Suprapubic skin (tissue), 4 donors: Measurements from ENCODE around the gene EVPLL. TPM values are rescaled to one million over a fixed set of nuclear protein-coding genes. Genes with fewer than 3 reads are reported as not detected.
"Not testable (repeated sequence)": the region's sequence is repeated elsewhere in the genome, so short reads cannot be mapped to it uniquely, and the experiment has no call there.

Experiments used
- DNase-seq, 2 donors: peaks; one replicate each; pipeline ENCODE4 v3.0.0-alpha.2; 2019; ENCODE audit warnings: low spot score in 2 of 2
- H3K27ac ChIP-seq: fragments of 200-600 bp; sonication (generic); one replicate; pipeline ENCODE4 v1.5.1; 2019
- H3K27me3 ChIP-seq: fragments of 200-600 bp; sonication (generic); one replicate; pipeline ENCODE4 v1.5.1; 2019
- H3K36me3 ChIP-seq: fragments of 200-600 bp; sonication (generic); one replicate; pipeline ENCODE4 v1.5.1; 2019
- H3K4me1 ChIP-seq: fragments of 200-600 bp; sonication (generic); one replicate; pipeline ENCODE4 v1.5.1; 2019
- H3K4me3 ChIP-seq: fragments of 200-600 bp; sonication (generic); one replicate; pipeline ENCODE4 v1.5.1; 2019; ENCODE audit warnings: mild to moderate bottlenecking
- H3K9me3 ChIP-seq: fragments of 200-600 bp; sonication (generic); one replicate; pipeline ENCODE4 v1.5.1; 2019
- EP300 ChIP-seq: sonication (generic); formaldehyde crosslinking; IDR thresholded peaks from one replicate; pipeline ENCODE4 v1.6.1; 2017; ENCODE audit warnings: antibody characterized with exemption
- POLR2A ChIP-seq, 2 donors: fragments of 450-650 bp; IDR thresholded peaks; one replicate each; pipeline ENCODE4 v1.6.1; 2017; ENCODE audit warnings: antibody characterized with exemption in 2 of 2, mild to moderate bottlenecking in 2 of 2, moderate library complexity in 2 of 2
- POLR2AphosphoS5 ChIP-seq, 3 donors: sonication (generic); formaldehyde crosslinking; IDR thresholded peaks; one replicate each; pipeline ENCODE4 v1.6.1; 2017; ENCODE audit warnings: antibody characterized with exemption in 3 of 3
- WGBS: methylation state at CpG from one replicate; pipeline ENCODE4 v1.1.5; 2018; 5-methylcytosine and 5-hydroxymethylcytosine counted together
- total RNA-seq, 4 donors: library from RNA; depleted of rRNA; stranded (reverse); fragments of >200 nt; gene quantifications; one replicate each; pipeline ENCODE4 v1.1.0, GENCODE V29; 2016
- TF ChIP-seq, protein P1 (sequence below), 2 donors: fragments of 200-600 bp in 1 of 2; fragments of 450-650 bp in 1 of 2; sonication (generic) in 1 of 2; IDR thresholded peaks; one replicate each; pipeline ENCODE4 v1.5.1; 2016 to 2019; ENCODE audit warnings: antibody characterized with exemption in 2 of 2, mild to moderate bottlenecking in 1 of 2, moderate library complexity in 1 of 2

Gene EVPLL
- total RNA-seq, 4 donors from 2014 or later: 3.7 to 15.6 (median 9.2) TPM

DNA sequence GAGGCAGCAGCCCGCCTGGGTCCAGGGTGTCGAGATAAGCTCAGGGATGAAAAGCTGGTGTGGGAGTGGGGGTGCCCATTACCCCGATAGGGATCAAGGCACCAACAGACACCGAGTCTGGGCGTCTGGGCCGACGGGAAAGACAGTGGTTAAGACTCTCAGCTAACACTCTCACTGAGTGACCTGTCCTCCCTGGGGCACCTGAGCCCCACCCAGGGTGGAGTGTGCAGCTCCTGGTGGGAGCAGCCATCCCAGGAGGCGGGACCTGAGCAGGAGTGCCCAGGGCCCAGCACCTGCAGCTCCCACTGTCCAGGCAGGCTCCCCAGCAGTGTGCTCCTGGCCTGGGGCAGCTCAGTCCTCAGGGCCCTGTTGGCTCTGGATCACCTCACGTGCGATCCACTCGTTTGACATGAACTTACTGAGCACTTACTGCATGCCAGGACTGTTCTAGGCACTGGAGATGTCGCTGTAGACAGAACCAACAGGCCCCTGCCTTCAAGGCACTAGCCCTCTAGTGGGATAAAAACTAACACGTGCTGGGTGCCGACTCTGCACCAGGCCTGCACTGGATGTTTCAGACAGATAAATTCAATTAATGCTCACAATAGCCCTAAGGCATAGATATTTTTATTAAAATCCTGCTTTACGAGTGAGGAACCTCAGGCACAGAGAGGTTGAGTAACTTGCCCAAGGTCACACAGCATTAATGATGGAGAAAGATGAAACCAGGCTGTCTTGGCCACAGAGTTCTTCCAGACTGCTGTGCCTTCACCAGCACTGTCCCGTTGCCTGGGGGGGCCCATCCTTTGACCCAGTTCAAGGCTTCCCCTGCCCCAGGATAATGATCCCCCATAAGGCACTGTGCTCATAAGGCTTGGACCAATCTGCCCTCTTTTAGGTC lies 1.9 kb downstream of the EVPLL start:
- no peak overlapping the region for H3K4me3 ChIP-seq
- H3K4me1 ChIP-seq: peaks cover 35% of the 10 kb centered on the region
- H3K9me3 ChIP-seq: no peaks in the 10 kb centered on the region
- H3K27me3 ChIP-seq: peaks cover 22% of the 10 kb centered on the region
- DNase-seq: no peak
- no peak for TF ChIP-seq EP300
- no peak for TF ChIP-seq POLR2A (IDR thresholded peaks at IDR 0.05)
- TF ChIP-seq, protein P1, sequence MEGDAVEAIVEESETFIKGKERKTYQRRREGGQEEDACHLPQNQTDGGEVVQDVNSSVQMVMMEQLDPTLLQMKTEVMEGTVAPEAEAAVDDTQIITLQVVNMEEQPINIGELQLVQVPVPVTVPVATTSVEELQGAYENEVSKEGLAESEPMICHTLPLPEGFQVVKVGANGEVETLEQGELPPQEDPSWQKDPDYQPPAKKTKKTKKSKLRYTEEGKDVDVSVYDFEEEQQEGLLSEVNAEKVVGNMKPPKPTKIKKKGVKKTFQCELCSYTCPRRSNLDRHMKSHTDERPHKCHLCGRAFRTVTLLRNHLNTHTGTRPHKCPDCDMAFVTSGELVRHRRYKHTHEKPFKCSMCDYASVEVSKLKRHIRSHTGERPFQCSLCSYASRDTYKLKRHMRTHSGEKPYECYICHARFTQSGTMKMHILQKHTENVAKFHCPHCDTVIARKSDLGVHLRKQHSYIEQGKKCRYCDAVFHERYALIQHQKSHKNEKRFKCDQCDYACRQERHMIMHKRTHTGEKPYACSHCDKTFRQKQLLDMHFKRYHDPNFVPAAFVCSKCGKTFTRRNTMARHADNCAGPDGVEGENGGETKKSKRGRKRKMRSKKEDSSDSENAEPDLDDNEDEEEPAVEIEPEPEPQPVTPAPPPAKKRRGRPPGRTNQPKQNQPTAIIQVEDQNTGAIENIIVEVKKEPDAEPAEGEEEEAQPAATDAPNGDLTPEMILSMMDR (IDR thresholded peaks at IDR 0.05): no peak
- TF ChIP-seq POLR2AphosphoS5 (IDR thresholded peaks at IDR 0.05): no peak
- no peak overlapping the region for H3K27ac ChIP-seq
- WGBS: 61% methylated on average over 6 of the region's 16 CpGs
- H3K36me3 ChIP-seq: no peaks in the 10 kb centered on the region

- 51% methylated on average over 9 of the region's 15 CpGs for WGBS
- Histone ChIP-seq H3K9me3 (no peaks in the 10 kb centered on the region), H3K36me3 (no peaks in the 10 kb centered on the region), H3K27ac (no peak overlapping the region), H3K4me3 (no peak overlapping the region), H3K4me1 (peaks cover 35% of the 10 kb centered on the region), H3K27me3 (peaks cover 22% of the 10 kb centered on the region)
- no peak for TF ChIP-seq POLR2AphosphoS5 (IDR thresholded peaks at IDR 0.05)
- no peak for DNase-seq
Measured at GRCh38 chr17:18380471-18381157, 3.0 kb downstream of the EVPLL start.

DNA sequence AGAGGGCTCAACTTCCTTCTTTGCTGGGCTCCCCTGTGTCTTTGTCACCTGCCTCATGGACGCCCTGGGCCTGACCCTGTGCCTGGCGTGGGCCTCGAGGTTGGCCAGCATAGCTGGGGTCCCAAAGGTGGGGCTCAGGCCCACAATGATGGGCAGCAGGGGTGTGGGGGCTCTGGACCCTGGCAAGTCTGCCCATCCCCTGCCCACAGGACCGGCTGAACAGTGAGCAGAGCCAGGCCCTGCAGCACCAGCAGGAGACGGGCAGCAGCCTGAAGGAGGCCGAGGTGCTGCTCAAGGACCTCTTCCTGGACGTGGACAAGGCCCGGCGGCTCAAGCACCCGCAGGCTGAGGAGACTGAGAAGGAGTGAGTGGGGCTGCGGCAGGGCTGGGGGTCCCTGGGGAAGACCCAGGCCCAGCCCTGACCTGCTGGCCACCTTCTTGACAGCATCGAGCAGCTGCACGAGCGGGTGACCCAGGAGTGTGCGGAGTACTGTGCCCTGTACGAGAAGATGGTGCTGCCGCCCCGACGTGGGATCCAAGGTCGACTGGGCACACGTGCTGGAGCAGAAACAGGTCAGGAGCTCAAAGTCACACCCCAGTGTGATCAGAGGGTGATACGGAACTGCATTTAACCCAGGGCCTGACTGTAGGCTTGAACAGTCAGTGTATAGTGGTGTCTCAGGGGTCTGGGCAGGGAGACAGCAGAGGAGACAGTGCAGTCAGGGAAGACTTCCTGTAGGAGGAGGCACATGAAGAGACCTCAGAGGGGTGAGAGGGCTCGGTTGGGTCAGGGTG lies 3.8 kb downstream of the EVPLL start:
- Histone ChIP-seq H3K9me3 (no peaks in the 10 kb centered on the region), H3K36me3 (no peaks in the 10 kb centered on the region), H3K4me1 (peaks cover 34% of the 10 kb centered on the region), H3K4me3 (no peak overlapping the region), H3K27ac (no peak overlapping the region), H3K27me3 (peaks cover 22% of the 10 kb centered on the region)
- DNase-seq: no peak
- TF ChIP-seq POLR2AphosphoS5 (IDR thresholded peaks at IDR 0.05) (no peak), EP300 (no peak), POLR2A (IDR thresholded peaks at IDR 0.05) (no peak)
- TF ChIP-seq, protein P1 (IDR thresholded peaks at IDR 0.05): no peak
- WGBS: 92% methylated on average over 11 of the region's 23 CpGs

GRCh38 chr17:18381953-18382245 lies 4.3 kb downstream of the EVPLL start:
- no peak for DNase-seq
- Histone ChIP-seq H3K27ac (no peak overlapping the region), H3K36me3 (no peaks in the 10 kb centered on the region), H3K27me3 (peaks cover 22% of the 10 kb centered on the region), H3K9me3 (no peaks in the 10 kb centered on the region), H3K4me3 (no peak overlapping the region), H3K4me1 (peaks cover 28% of the 10 kb centered on the region)
- 72% methylated on average over 3 of the region's 3 CpGs for WGBS
- no peak for TF ChIP-seq POLR2AphosphoS5 (IDR thresholded peaks at IDR 0.05)
- no peak for TF ChIP-seq EP300
- TF ChIP-seq, protein P1 (IDR thresholded peaks at IDR 0.05): no peak
- no peak for TF ChIP-seq POLR2A (IDR thresholded peaks at IDR 0.05)

DNA sequence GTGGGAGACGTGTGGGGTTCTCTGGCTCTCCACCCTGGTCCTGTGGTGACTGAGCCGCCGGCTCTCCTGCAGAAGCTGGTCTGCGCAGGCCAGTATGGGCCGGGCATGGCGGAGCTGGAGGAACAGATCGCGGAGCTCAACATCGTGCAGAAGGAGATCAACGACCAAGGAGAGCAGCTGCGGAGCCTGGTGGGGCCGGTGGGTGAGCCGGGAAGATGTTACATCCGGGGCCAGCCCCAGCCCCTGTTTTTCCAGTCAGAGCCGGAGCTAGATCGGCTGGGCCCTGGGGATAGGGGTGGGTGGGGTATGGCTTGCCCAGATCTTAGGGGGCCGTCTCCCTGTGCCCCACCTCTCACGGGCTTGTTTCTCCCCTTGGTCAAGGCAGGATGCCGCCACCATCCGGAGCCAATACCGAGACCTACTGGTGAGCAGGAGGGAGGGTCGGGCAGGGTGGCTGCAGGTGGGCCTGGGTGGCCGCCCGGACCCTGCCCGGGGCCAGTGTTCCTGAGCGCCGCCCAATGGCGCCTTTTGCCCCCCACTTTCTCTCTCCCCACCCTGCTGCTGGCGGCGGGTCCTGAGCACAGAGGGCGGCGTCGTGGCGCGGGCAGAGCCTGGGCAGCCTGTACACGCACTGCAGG lies 5.0 kb downstream of the EVPLL start:
- Histone ChIP-seq H3K9me3 (no peaks in the 10 kb centered on the region), H3K27me3 (peaks cover 22% of the 10 kb centered on the region), H3K4me3 (no peak overlapping the region), H3K4me1 (peaks cover 22% of the 10 kb centered on the region), H3K36me3 (no peaks in the 10 kb centered on the region), H3K27ac (no peak overlapping the region)
- 43% methylated on average over 8 of the region's 36 CpGs for WGBS
- DNase-seq: no peak
- TF ChIP-seq, protein P1 (IDR thresholded peaks at IDR 0.05): no peak
- TF ChIP-seq EP300: no peak

DNA sequence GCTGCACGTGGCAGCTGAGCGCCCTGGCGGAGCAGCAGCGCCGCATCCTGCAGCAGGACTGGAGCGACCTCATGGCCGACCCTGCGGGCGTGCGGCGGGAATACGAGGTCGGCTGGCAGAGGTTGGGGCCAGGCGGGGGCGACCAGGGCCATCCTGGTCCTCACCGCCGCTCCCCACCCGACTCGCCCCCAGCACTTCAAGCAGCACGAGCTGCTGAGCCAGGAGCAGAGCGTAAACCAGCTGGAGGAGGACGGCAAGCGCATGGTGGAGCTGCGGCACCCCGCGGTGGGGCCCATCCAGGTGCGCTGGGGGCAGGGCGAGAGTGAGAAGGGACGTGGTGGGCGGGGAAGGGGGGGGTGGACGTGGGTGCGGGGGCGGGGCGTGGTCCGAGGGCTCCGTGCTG lies 5.5 kb downstream of the EVPLL start:
- not testable (repeated sequence) for DNase-seq, H3K36me3 ChIP-seq, H3K27ac ChIP-seq, H3K4me3 ChIP-seq, H3K9me3 ChIP-seq
- 30% methylated on average over 14 of the region's 36 CpGs for WGBS
- Histone ChIP-seq H3K4me1 (peaks cover 16% of the 10 kb centered on the region), H3K27me3 (peaks cover 22% of the 10 kb centered on the region)

GRCh38 chr17:18384271-18384670 lies 6.7 kb downstream of the EVPLL start:
- DNase-seq: peak in 1 of 2 donors; percentile 5
- H3K4me1 ChIP-seq: peaks cover 14% of the 10 kb centered on the region
- not testable (repeated sequence) for H3K36me3 ChIP-seq, H3K4me3 ChIP-seq, H3K27ac ChIP-seq, H3K9me3 ChIP-seq
- 86% methylated on average over 7 of the region's 7 CpGs for whole genome bisulfite sequencing
- H3K27me3 ChIP-seq: peaks cover 22% of the 10 kb centered on the region

DNA sequence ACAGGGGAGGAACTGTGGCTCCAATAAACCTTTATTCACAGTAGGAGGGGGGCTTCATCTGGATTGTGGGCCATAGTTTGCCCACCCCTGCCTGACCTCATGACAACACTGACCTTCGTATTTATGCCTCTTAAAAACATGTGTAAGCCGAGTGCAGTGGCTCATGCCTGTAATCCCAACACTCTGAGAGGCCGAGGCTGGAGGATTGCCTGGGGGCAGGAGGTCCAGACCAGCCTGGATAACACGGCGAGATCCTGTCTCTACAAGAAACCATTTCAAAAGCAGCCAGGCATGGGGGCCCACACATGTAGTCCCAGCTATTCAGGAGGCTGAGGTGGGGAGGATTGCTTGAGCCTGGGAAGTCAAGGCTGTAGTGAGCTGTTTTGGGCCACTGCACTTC lies 10.0 kb downstream of the EVPLL start:
- H3K27ac ChIP-seq, H3K36me3 ChIP-seq, H3K9me3 ChIP-seq, H3K4me3 ChIP-seq, H3K4me1 ChIP-seq: not testable (repeated sequence)
- 88% methylated on average over 5 of the region's 5 CpGs for WGBS
- peaks cover 13% of the 10 kb centered on the region for H3K27me3 ChIP-seq
- peak in 1 of 2 donors; percentile 25 for DNase-seq
